Measurements from ENCODE around the gene GPATCH8.

The GPATCH8 gene

GRCh38 chr17:44353672-44354331 is 149.4 kb downstream of the GPATCH8 start:
- DNase-seq (ENCODE audit: low read depth): no peak

GRCh38 chr17:44352828-44353671 is 150.2 kb downstream of the GPATCH8 start:
- DNase-seq (ENCODE audit: low read depth): no peak

GRCh38 chr17:44351961-44352827 is 151.0 kb downstream of the GPATCH8 start:
- no peak for DNase-seq (ENCODE audit: low read depth)

- DNase-seq (ENCODE audit: low read depth): no peak
These were observed 151.7 kb downstream of the GPATCH8 start for GRCh38 chr17:44351464-44351863.

GRCh38 chr17:44350733-44351226 is 152.4 kb downstream of the GPATCH8 start:
- peak; percentile 44 for DNase-seq (ENCODE audit: low read depth)

- DNase-seq (ENCODE audit: low read depth): no peak
These were observed 153.6 kb downstream of the GPATCH8 start for GRCh38 chr17:44349553-44350070.

GRCh38 chr17:44348988-44349364 is 154.2 kb downstream of the GPATCH8 start:
- no peak for DNase-seq (ENCODE audit: low read depth)

- no peak for DNase-seq (ENCODE audit: low read depth)
These were observed 154.8 kb downstream of the GPATCH8 start for GRCh38 chr17:44348234-44348987.

Measured in stimulated activated CD8-positive, alpha-beta memory T cell treated with anti-CD3 and anti-CD28 coated beads, Interleukin-15, amount 100 ng/mL, for 1 hour (primary cell).